Right lobe of liver (tissue), 6 donors: ENCODE data around the gene C1orf116. TPM values are rescaled to one million over a fixed set of nuclear protein-coding genes. Genes with fewer than 3 reads are reported as not detected.

Experiments
- ATAC-seq, 4 donors: fragments of 200-7000 bp; cut with Tn5 transposase; one replicate each; pipeline ENCODE4 v1.9.1; 2020; ENCODE audit warnings: mild to moderate bottlenecking in 4 of 4, moderate library complexity in 4 of 4
- DNase-seq, 3 donors: peaks; one replicate each; pipeline ENCODE4 v3.0.0-alpha.2; 2020
- H3K27ac ChIP-seq, 3 donors: fragments of 200-600 bp; one replicate each; pipeline ENCODE4 v1.8.0; 2022
- H3K27me3 ChIP-seq, 2 donors: fragments of 200-600 bp; one replicate each; pipeline ENCODE4 v1.8.0; 2022
- H3K36me3 ChIP-seq, 4 donors: fragments of 200-600 bp; sonication (generic) in 1 of 4; one replicate each; pipeline versions ENCODE4 v1.5.1 to v1.8.0; 2017 to 2022; ENCODE audit warnings: control low read depth in 1 of 4
- H3K4me1 ChIP-seq, 4 donors: fragments of 200-600 bp; sonication (generic) in 1 of 4; one replicate each; pipeline versions ENCODE4 v1.5.1 to v1.8.0; 2017 to 2022; ENCODE audit warnings: control low read depth in 1 of 4
- H3K4me3 ChIP-seq, 3 donors: fragments of 200-600 bp; one replicate each; pipeline ENCODE4 v1.8.0; 2022
- H3K9me3 ChIP-seq, 4 donors: fragments of 200-600 bp; sonication (generic) in 1 of 4; one replicate each; pipeline versions ENCODE4 v1.5.1 to v1.8.0; 2017 to 2022; ENCODE audit warnings: control low read depth in 1 of 4
- POLR2A ChIP-seq: fragments of 450-650 bp; IDR thresholded peaks from one replicate; pipeline ENCODE4 v1.6.1; 2017; ENCODE audit warnings: antibody characterized with exemption, mild to moderate bottlenecking
- WGBS: methylation state at CpG from one replicate; pipeline ENCODE4 v1.1.6; 2018; ENCODE audit warnings: low coverage, low lambda C conversion rate; ENCODE audit not compliant: insufficient coverage; ENCODE audit errors: missing lambda C conversion rate; 5-methylcytosine and 5-hydroxymethylcytosine counted together
- intact Hi-C, 2 donors: fragments of 100-400 bp; cut with DNase I; formaldehyde crosslinking; loops; one replicate each; pipeline versions ENCODE4 v1.11.2 to v1.14.1; 2022
- total RNA-seq, 6 experiments: library from RNA; depleted of rRNA in 2 of 6; stranded (reverse); fragments of >200 nt in 2 of 6; fragmentation: NEBNext Ultra II Directional in 3 of 6; extraction: Animal tissue kit (Norgen Biotek cat#: 25700) in 3 of 6; gene quantifications; one replicate each; pipeline versions ENCODE4 v1.1.0 to v1.2.4, GENCODE V29; 2016 to 2023
- TF ChIP-seq, protein P1 (sequence below), 4 donors: fragments of 200-600 bp in 3 of 4; fragments of 450-650 bp in 1 of 4; IDR thresholded peaks; one replicate each; pipeline versions ENCODE4 v1.5.1 to v1.8.0; 2016 to 2022; ENCODE audit warnings: antibody characterized with exemption in 4 of 4, mild to moderate bottlenecking in 2 of 4
- donor health status: DM: no; HTN: yes; CAD: no.
- donor health status: DM: no; HTN: no; CAD: no.
- donor health status: DM: no; HTN: no; CAD: no.
- donor health status: DM: no; HTN: yes; CAD: no.
- donor health status: DM: no; HTN: yes; CAD: no.

The C1orf116 gene
- total RNA-seq, 6 experiments from 2014 or later, result 0.27 to 0.68 (median 0.37) TPM

DNA sequence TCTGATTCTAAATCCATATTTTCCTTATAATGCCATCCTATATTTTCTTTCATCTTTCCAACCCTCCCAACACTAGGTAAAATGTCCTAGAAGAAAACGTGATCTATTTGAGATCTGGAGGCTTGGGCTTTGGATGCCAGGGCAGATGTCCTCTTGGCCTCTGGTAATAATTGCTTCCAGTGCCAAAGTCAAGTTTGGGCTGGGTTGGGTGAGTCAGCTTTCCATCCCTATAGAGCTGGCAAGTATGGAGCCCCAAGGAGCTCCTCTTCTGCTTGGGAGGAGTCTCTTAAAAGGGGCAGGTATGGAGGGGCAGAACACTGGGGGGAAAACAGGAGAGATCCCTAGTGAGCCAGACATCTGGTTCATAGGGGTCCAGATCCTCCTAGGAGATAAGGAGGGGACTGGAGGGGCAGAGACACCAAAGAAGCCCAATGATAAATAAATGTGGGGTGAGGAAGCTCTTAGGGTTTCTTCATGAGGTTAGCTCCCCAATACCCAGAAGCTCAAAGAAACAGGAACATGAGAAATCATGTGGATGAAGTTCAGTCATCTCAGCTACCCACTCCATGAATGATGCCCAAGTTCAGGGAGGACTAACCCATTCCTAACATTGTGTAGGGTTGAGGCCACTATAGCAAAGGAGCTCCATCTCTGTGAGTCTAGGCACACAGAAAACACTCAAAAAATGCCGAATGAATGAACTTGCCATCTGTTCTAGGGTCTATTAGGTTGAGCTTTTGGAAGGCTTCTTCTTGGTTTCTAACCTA, 3.5 kb downstream of the C1orf116 start:
- no peak overlapping the region for H3K27ac ChIP-seq

DNA sequence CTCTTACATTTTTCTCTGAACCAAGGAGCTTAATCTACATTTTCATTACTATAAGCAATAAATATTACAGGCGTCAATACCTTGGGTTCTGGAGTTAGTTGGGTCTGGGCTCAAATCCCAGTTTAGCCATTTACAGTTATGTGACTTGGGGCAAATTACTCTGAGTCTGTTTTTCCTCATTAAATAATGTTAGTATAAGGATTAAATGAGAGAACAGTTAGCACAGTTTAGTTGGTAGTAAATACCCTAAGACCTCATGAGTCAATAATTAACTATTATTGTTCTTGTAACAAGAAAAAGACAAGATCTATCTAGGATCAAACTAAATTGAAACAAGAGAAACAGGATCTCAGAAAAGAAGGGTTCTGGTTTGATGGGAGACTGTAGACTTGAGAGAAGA, 4.6 kb downstream of the C1orf116 start:
- ATAC-seq (no peak), DNase-seq (no peak)
- WGBS, result 89% methylated on average over 1 of the region's 1 CpG
- Histone ChIP-seq H3K27me3 (no peaks in the 10 kb centered on the region), H3K9me3 (no peaks in the 10 kb centered on the region), H3K27ac (no peak overlapping the region), H3K4me3 (no peak overlapping the region), H3K36me3 (no peaks in the 10 kb centered on the region), H3K4me1 (peaks cover 0 to 30% (median 8%) of the 10 kb centered on the region in 4 donors)
- TF ChIP-seq, protein P1, sequence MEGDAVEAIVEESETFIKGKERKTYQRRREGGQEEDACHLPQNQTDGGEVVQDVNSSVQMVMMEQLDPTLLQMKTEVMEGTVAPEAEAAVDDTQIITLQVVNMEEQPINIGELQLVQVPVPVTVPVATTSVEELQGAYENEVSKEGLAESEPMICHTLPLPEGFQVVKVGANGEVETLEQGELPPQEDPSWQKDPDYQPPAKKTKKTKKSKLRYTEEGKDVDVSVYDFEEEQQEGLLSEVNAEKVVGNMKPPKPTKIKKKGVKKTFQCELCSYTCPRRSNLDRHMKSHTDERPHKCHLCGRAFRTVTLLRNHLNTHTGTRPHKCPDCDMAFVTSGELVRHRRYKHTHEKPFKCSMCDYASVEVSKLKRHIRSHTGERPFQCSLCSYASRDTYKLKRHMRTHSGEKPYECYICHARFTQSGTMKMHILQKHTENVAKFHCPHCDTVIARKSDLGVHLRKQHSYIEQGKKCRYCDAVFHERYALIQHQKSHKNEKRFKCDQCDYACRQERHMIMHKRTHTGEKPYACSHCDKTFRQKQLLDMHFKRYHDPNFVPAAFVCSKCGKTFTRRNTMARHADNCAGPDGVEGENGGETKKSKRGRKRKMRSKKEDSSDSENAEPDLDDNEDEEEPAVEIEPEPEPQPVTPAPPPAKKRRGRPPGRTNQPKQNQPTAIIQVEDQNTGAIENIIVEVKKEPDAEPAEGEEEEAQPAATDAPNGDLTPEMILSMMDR (IDR thresholded peaks at IDR 0.05), result no peak
- no peak for TF ChIP-seq POLR2A
- intact Hi-C loops, result no loop called here

More for the DNA sequence above, 3.5 kb downstream of the C1orf116 start:
- no peak for TF ChIP-seq POLR2A
- TF ChIP-seq, protein P1 (IDR thresholded peaks at IDR 0.05), result no peak
- no peaks in the 10 kb centered on the region for H3K36me3 ChIP-seq
- no peak overlapping the region for H3K4me3 ChIP-seq
- peaks cover 0 to 30% (median 8%) of the 10 kb centered on the region in 4 donors for H3K4me1 ChIP-seq
- 58% methylated on average over 2 of the region's 2 CpGs for WGBS
- ATAC-seq, result peak in 2 of 4 donors; percentile 6 to 9
- no peaks in the 10 kb centered on the region for H3K27me3 ChIP-seq
- intact Hi-C loops, result no loop called here
- H3K9me3 ChIP-seq, result no peaks in the 10 kb centered on the region
- DNase-seq, result no peak

DNA sequence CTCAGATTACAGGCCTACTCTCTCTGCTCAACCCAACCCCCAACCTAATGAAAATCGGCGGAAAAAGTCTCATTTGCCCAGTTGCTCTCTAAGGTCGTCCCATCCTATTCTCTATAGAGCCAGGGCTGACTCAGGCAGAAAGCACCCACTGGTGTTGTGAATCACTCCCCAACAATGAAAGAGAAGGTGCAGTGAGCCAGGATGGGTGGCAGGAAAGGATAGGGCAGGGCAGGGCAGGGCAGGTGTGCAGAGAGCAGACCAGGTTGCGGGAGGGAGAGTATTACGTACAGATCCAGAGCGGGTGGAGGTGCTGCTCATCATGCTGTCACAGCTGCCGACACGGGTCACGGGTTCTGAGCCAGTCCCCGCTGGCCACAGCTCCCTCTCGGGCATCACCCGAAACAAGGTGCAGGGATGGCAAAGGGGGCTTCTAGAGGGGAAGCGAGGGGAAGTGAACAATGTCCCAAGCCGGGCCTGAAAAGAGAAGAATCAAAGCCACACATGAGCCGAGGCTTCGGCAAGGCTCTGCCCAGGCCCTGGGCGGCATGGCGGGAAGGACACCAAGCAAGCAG, 5.3 kb downstream of the C1orf116 start:
- intact Hi-C loops, result no loop called here

DNA sequence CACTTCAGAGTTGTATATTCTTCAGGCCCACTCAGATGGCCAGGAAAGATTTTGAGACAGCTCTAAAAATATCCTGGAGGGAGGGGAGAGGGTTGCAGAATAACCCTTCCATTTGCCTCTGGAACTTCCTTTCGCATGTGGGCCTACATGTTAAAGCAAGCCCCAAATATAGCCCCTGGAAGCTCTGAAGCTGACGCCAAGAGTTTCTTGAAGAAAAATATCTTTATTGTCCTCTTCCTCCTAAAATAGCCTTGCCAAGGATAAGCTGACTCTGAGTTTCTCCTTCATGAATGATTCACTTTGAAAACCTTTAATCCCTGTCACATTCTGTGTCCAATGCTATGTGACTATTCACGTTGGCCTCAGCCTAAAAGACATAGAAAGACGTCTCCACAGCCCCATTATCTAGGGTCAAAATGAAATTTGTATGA, 6.4 kb downstream of the C1orf116 start:
- no peak for DNase-seq
- H3K36me3 ChIP-seq, result no peaks in the 10 kb centered on the region
- TF ChIP-seq, protein P1 (IDR thresholded peaks at IDR 0.05), result no peak
- TF ChIP-seq POLR2A, result no peak

More for the DNA sequence above, 5.3 kb downstream of the C1orf116 start:
- Histone ChIP-seq H3K4me3 (no peak overlapping the region), H3K27ac (no peak overlapping the region), H3K4me1 (peaks cover 0 to 28% (median 8%) of the 10 kb centered on the region in 4 donors), H3K36me3 (no peaks in the 10 kb centered on the region), H3K9me3 (no peaks in the 10 kb centered on the region), H3K27me3 (no peaks in the 10 kb centered on the region)
- DNase-seq, result no peak
- no peak for ATAC-seq
- 76% methylated on average over 15 of the region's 18 CpGs for WGBS
- TF ChIP-seq, protein P1 (IDR thresholded peaks at IDR 0.05), result no peak
- no peak for TF ChIP-seq POLR2A

More for the DNA sequence above, 6.4 kb downstream of the C1orf116 start:
- 65% methylated on average over 4 of the region's 4 CpGs for WGBS
- Histone ChIP-seq H3K9me3 (no peaks in the 10 kb centered on the region), H3K4me1 (peaks cover 0 to 18% (median 6%) of the 10 kb centered on the region in 4 donors), H3K27me3 (no peaks in the 10 kb centered on the region), H3K27ac (no peak overlapping the region), H3K4me3 (no peak overlapping the region)
- intact Hi-C loops, result no loop called here
- ATAC-seq, result no peak
